GM19395 (cell line): Measurements from ENCODE around the gene CDH6.

ENCODE experiments used
- ATAC-seq: cut with Tn5 transposase; IDR thresholded peaks from one replicate; pipeline ENCODE4 v1.9.1; 2021; ENCODE audit warnings: mild to moderate bottlenecking, moderate library complexity; ENCODE audit not compliant: unreplicated experiment

CDH6 gene

GRCh38 chr5:31365776-31366175 lies 172.3 kb downstream of the CDH6 start:
- no peak for ATAC-seq

GRCh38 chr5:31366941-31367340 lies 173.5 kb downstream of the CDH6 start:
- ATAC-seq = no peak

GRCh38 chr5:31372124-31372523 lies 178.6 kb downstream of the CDH6 start:
- ATAC-seq = no peak

GRCh38 chr5:31375999-31376720 lies 182.7 kb downstream of the CDH6 start:
- no peak for ATAC-seq

- ATAC-seq = no peak
Measured at GRCh38 chr5:31377274-31377946, 183.9 kb downstream of the CDH6 start.

- ATAC-seq = no peak
Measured at GRCh38 chr5:31378136-31378535, 184.7 kb downstream of the CDH6 start.
